WTC11 (cell line): ENCODE measurements around the gene PRXL2B. TPM values are rescaled to one million over a fixed set of nuclear protein-coding genes. Genes with fewer than 3 reads are reported as not detected.

Source experiments
- ATAC-seq: fragments of 200-7000 bp; cut with Tn5 transposase; 2 replicates; pipeline ENCODE4 v1.10.0; 2021; ENCODE audit warnings: mild to moderate bottlenecking, moderate library complexity
- CTCF ChIA-PET: fragments of 300-600 bp; sonication (Branson Sonifier 250); formaldehyde crosslinking; loops from one replicate; lab custom pipeline; 2021; ENCODE audit warnings: antibody characterized with exemption; lab: Charles Lee
- POLR2A ChIA-PET: fragments of 350-600 bp; sonication (Branson Sonifier 250); formaldehyde crosslinking; loops from one replicate; lab custom pipeline; 2021; ENCODE audit warnings: antibody characterized with exemption; lab: Charles Lee
- DNase-seq: peaks from one replicate; pipeline ENCODE4 v3.0.0; 2021; ENCODE audit warnings: low spot score
- H3K27ac Mint-ChIP-seq: 2 replicates; pipeline ENCODE4 v1.8.0; 2021; ENCODE audit warnings: mixed read lengths
- H3K27me3 Mint-ChIP-seq: 2 replicates; pipeline ENCODE4 v1.8.0; 2021; ENCODE audit warnings: low read depth, mild to moderate bottlenecking, moderate library complexity, mixed read lengths
- H3K36me3 Mint-ChIP-seq: 2 replicates; pipeline ENCODE4 v1.8.0; 2021; ENCODE audit warnings: mixed read lengths
- H3K4me1 Mint-ChIP-seq: 2 replicates; pipeline ENCODE4 v1.8.0; 2022; ENCODE audit warnings: mixed read lengths
- H3K4me3 Mint-ChIP-seq: 2 replicates; pipeline ENCODE4 v1.8.0; 2021; ENCODE audit warnings: mild to moderate bottlenecking, moderate library complexity, mixed read lengths
- H3K9me3 Mint-ChIP-seq: 2 replicates; pipeline ENCODE4 v1.8.0; 2021; ENCODE audit warnings: mixed read lengths
- CREM ChIP-seq: sonication (generic); formaldehyde crosslinking; IDR thresholded peaks from 2 replicates; pipeline ENCODE4 v1.8.1; 2022; ENCODE audit warnings: mild to moderate bottlenecking, missing genetic modification reagents, moderate library complexity
- ESRRA ChIP-seq: sonication (generic); formaldehyde crosslinking; IDR thresholded peaks from 2 replicates; pipeline ENCODE4 v1.8.1; 2022; ENCODE audit warnings: mild to moderate bottlenecking, missing genetic modification reagents, borderline replicate concordance
- GTF2I ChIP-seq: fragments of 250-450 bp; sonication (Bioruptor Pico); conservative IDR thresholded peaks from 2 replicates; pipeline ENCODE4 v1.4.0; 2021; ENCODE audit warnings: mild to moderate bottlenecking
- KAT7 ChIP-seq: sonication (generic); formaldehyde crosslinking; IDR thresholded peaks from 2 replicates; pipeline ENCODE4 v1.8.1; 2023; ENCODE audit warnings: missing genetic modification reagents, mild to moderate bottlenecking, borderline replicate concordance
- ZNF121 ChIP-seq: sonication (generic); formaldehyde crosslinking; IDR thresholded peaks from 2 replicates; pipeline ENCODE4 v1.8.0; 2023; ENCODE audit warnings: missing genetic modification reagents
- ZNF317 ChIP-seq: sonication (generic); formaldehyde crosslinking; IDR thresholded peaks from 2 replicates; pipeline ENCODE4 v1.8.1; 2023; ENCODE audit warnings: low read depth, mild to moderate bottlenecking, moderate library complexity, missing genetic modification reagents, borderline replicate concordance
- total RNA-seq: library from RNA; stranded (reverse); gene quantifications from 3 replicates; pipeline ENCODE4 v1.2.3, GENCODE V29; 2021
- TF ChIP-seq, protein P1 (sequence below): sonication (generic); formaldehyde crosslinking; IDR thresholded peaks from 2 replicates; pipeline ENCODE4 v1.8.0; 2023; ENCODE audit warnings: mild to moderate bottlenecking, missing genetic modification reagents
- TF ChIP-seq, protein P2 (sequence below): sonication (generic); formaldehyde crosslinking; IDR thresholded peaks from 2 replicates; pipeline ENCODE4 v1.8.0; 2022; ENCODE audit warnings: mild to moderate bottlenecking, missing genetic modification reagents
- TF ChIP-seq, protein P3 (sequence below): sonication (generic); formaldehyde crosslinking; IDR thresholded peaks from 2 replicates; pipeline ENCODE4 v1.8.0; 2022; ENCODE audit warnings: mild to moderate bottlenecking, missing genetic modification reagents
- TF ChIP-seq, protein P4 (sequence below): fragments of 250-450 bp; sonication (Bioruptor Pico); IDR thresholded peaks from 2 replicates; pipeline ENCODE4 v1.9.0; 2021; ENCODE audit warnings: moderate library complexity, mild to moderate bottlenecking, inconsistent platforms, borderline replicate concordance
- TF ChIP-seq, protein P5 (sequence below): fragments of 250-450 bp; sonication (Bioruptor Pico); IDR thresholded peaks from 2 replicates; pipeline ENCODE4 v2.1.2; 2022; ENCODE audit warnings: mild to moderate bottlenecking, moderate library complexity
- TF ChIP-seq, protein P6 (sequence below): sonication (generic); formaldehyde crosslinking; conservative IDR thresholded peaks from 2 replicates; pipeline ENCODE4 v1.8.1; 2022; ENCODE audit warnings: mild to moderate bottlenecking, missing genetic modification reagents
- TF ChIP-seq, protein P7 (sequence below): fragments of 250-450 bp; sonication (Bioruptor Pico); IDR thresholded peaks from 2 replicates; pipeline ENCODE4 v1.9.0; 2021; ENCODE audit warnings: mild to moderate bottlenecking, borderline replicate concordance
- TF ChIP-seq, protein P8 (sequence below): fragments of 250-450 bp; sonication (Bioruptor Pico); IDR thresholded peaks from 2 replicates; pipeline ENCODE4 v1.8.0; 2021; ENCODE audit warnings: mild to moderate bottlenecking

PRXL2B gene
- total RNA-seq, 1 experiment from 2014 or later = 50.3 TPM

DNA sequence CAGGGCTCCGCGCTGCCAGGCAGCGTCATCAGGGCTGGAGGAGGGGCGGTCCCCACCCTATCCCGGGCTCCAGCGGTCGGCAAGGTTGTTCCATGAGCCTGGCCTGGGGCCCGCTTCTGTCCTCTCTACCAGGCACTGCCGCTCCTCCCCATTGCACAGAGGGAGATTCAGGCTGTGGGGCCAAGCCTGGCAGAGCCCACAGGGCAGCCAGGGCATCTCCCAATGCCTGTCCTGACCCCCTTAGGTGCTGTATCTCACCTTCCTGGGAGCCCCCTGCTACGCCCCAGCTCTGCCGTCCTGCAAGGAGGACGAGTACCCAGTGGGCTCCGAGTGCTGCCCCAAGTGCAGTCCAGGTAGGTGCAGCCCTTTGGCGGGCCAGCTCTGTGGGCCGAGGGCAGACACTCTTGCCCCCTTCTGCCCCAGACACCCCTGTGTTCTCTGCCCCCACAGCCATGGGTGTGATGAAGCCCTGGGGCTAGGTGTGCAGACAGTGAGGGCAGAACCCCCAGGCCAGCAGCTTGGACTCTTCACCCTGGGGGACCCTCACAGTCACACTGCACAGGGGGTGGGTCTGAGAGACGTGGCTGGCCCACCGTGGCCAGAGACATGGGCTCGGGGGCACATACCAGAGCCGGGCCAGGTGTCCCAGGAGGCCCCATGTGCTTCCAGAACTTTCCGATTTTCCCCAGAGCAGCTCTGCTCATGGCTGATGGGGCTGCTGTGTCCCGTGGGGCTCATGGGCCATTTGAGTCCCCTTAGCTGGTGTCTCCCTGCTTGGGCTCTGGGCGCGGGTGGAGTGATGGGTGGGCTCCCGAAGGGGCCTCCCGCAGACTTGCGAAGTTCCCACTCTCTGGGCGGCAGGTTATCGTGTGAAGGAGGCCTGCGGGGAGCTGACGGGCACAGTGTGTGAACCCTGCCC is 28.8 kb upstream of the PRXL2B start (continued):
- TF ChIP-seq, protein P1, sequence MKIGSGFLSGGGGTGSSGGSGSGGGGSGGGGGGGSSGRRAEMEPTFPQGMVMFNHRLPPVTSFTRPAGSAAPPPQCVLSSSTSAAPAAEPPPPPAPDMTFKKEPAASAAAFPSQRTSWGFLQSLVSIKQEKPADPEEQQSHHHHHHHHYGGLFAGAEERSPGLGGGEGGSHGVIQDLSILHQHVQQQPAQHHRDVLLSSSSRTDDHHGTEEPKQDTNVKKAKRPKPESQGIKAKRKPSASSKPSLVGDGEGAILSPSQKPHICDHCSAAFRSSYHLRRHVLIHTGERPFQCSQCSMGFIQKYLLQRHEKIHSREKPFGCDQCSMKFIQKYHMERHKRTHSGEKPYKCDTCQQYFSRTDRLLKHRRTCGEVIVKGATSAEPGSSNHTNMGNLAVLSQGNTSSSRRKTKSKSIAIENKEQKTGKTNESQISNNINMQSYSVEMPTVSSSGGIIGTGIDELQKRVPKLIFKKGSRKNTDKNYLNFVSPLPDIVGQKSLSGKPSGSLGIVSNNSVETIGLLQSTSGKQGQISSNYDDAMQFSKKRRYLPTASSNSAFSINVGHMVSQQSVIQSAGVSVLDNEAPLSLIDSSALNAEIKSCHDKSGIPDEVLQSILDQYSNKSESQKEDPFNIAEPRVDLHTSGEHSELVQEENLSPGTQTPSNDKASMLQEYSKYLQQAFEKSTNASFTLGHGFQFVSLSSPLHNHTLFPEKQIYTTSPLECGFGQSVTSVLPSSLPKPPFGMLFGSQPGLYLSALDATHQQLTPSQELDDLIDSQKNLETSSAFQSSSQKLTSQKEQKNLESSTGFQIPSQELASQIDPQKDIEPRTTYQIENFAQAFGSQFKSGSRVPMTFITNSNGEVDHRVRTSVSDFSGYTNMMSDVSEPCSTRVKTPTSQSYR (CRISPR knock-in tag) = no peak
- TF ChIP-seq GTF2I (CRISPR knock-in tag) = no peak
- TF ChIP-seq, protein P2, sequence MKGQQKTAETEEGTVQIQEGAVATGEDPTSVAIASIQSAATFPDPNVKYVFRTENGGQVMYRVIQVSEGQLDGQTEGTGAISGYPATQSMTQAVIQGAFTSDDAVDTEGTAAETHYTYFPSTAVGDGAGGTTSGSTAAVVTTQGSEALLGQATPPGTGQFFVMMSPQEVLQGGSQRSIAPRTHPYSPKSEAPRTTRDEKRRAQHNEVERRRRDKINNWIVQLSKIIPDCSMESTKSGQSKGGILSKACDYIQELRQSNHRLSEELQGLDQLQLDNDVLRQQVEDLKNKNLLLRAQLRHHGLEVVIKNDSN (CRISPR knock-in tag) = no peak
- TF ChIP-seq ZNF317 (CRISPR knock-in tag) = no peak
- TF ChIP-seq KAT7 (CRISPR knock-in tag) = no peak
- TF ChIP-seq, protein P3, sequence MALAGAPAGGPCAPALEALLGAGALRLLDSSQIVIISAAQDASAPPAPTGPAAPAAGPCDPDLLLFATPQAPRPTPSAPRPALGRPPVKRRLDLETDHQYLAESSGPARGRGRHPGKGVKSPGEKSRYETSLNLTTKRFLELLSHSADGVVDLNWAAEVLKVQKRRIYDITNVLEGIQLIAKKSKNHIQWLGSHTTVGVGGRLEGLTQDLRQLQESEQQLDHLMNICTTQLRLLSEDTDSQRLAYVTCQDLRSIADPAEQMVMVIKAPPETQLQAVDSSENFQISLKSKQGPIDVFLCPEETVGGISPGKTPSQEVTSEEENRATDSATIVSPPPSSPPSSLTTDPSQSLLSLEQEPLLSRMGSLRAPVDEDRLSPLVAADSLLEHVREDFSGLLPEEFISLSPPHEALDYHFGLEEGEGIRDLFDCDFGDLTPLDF (CRISPR knock-in tag) = no peak

DNA sequence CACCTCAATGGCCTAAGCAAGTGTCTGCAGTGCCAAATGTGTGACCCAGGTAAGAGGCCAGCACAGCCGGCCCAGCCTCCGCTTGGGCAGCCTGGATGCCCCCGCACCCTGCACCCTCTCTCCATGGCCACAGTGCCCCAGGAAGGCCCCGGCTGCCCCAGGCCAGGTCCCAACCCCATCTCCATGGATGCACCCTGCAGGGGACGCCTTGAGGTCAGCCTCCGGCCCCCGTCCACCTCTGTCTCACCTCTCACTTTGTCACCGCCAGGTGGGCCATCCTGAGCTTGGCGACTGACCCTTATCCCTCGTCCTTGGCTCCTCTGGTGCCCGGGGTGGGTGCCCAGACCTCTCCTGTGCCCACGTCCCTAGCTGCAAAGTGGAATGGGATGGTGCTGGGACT is 28.2 kb upstream of the PRXL2B start:
- POLR2A ChIA-PET = no interaction called here
- Mint-ChIP-seq H3K4me1 (peaks cover 4% of the 10 kb centered on the region; the same call in 1 of the 2 replicates), H3K9me3 (no peaks in the 10 kb centered on the region), H3K27me3 (no peaks in the 10 kb centered on the region), H3K4me3 (no peak overlapping the region), H3K27ac (no peak overlapping the region), H3K36me3 (no peaks in the 10 kb centered on the region)
- CTCF ChIA-PET = interaction anchor here (1.2 kb wide), 1 partner anchor 13 kb away, joined by 3 read pairs; no protein-coding TSS in a partner anchor
- DNase-seq = no peak
- no peak for ATAC-seq
- TF ChIP-seq ZNF121 (no peak), ESRRA (no peak), CREM (CRISPR knock-in tag) (no peak)
- TF ChIP-seq, protein P4, sequence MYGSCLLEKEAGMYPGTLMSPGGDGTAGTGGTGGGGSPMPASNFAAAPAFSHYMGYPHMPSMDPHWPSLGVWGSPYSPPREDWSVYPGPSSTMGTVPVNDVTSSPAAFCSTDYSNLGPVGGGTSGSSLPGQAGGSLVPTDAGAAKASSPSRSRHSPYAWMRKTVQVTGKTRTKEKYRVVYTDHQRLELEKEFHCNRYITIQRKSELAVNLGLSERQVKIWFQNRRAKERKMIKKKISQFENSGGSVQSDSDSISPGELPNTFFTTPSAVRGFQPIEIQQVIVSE = no peak
- TF ChIP-seq, protein P5, sequence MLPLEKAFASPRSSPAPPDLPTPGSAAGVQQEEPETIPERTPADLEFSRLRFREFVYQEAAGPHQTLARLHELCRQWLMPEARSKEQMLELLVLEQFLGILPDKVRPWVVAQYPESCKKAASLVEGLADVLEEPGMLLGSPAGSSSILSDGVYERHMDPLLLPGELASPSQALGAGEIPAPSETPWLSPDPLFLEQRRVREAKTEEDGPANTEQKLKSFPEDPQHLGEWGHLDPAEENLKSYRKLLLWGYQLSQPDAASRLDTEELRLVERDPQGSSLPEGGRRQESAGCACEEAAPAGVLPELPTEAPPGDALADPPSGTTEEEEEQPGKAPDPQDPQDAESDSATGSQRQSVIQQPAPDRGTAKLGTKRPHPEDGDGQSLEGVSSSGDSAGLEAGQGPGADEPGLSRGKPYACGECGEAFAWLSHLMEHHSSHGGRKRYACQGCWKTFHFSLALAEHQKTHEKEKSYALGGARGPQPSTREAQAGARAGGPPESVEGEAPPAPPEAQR (CRISPR knock-in tag) = no peak
- TF ChIP-seq, protein P6, sequence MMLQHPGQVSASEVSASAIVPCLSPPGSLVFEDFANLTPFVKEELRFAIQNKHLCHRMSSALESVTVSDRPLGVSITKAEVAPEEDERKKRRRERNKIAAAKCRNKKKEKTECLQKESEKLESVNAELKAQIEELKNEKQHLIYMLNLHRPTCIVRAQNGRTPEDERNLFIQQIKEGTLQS (CRISPR knock-in tag) = no peak
- TF ChIP-seq, protein P7, sequence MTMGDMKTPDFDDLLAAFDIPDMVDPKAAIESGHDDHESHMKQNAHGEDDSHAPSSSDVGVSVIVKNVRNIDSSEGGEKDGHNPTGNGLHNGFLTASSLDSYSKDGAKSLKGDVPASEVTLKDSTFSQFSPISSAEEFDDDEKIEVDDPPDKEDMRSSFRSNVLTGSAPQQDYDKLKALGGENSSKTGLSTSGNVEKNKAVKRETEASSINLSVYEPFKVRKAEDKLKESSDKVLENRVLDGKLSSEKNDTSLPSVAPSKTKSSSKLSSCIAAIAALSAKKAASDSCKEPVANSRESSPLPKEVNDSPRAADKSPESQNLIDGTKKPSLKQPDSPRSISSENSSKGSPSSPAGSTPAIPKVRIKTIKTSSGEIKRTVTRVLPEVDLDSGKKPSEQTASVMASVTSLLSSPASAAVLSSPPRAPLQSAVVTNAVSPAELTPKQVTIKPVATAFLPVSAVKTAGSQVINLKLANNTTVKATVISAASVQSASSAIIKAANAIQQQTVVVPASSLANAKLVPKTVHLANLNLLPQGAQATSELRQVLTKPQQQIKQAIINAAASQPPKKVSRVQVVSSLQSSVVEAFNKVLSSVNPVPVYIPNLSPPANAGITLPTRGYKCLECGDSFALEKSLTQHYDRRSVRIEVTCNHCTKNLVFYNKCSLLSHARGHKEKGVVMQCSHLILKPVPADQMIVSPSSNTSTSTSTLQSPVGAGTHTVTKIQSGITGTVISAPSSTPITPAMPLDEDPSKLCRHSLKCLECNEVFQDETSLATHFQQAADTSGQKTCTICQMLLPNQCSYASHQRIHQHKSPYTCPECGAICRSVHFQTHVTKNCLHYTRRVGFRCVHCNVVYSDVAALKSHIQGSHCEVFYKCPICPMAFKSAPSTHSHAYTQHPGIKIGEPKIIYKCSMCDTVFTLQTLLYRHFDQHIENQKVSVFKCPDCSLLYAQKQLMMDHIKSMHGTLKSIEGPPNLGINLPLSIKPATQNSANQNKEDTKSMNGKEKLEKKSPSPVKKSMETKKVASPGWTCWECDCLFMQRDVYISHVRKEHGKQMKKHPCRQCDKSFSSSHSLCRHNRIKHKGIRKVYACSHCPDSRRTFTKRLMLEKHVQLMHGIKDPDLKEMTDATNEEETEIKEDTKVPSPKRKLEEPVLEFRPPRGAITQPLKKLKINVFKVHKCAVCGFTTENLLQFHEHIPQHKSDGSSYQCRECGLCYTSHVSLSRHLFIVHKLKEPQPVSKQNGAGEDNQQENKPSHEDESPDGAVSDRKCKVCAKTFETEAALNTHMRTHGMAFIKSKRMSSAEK = no peak
- TF ChIP-seq, protein P8, sequence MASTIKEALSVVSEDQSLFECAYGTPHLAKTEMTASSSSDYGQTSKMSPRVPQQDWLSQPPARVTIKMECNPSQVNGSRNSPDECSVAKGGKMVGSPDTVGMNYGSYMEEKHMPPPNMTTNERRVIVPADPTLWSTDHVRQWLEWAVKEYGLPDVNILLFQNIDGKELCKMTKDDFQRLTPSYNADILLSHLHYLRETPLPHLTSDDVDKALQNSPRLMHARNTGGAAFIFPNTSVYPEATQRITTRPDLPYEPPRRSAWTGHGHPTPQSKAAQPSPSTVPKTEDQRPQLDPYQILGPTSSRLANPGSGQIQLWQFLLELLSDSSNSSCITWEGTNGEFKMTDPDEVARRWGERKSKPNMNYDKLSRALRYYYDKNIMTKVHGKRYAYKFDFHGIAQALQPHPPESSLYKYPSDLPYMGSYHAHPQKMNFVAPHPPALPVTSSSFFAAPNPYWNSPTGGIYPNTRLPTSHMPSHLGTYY (CRISPR knock-in tag) = no peak
- TF ChIP-seq, all 79 proteins: peak for 0
